NB4 (cell line): ENCODE measurements around the gene PVR.

Experiments
- POLR2A ChIP-seq: IDR thresholded peaks from 2 replicates; pipeline ENCODE4 v1.6.1; 2011; ENCODE audit warnings: mild to moderate bottlenecking; ENCODE audit not compliant: insufficient read length; ENCODE audit errors: extremely low read depth
- TF ChIP-seq, protein P1 (sequence below): IDR thresholded peaks from one replicate; pipeline ENCODE4 v1.5.1; 2012; ENCODE audit warnings: low read depth, low read length

DNA sequence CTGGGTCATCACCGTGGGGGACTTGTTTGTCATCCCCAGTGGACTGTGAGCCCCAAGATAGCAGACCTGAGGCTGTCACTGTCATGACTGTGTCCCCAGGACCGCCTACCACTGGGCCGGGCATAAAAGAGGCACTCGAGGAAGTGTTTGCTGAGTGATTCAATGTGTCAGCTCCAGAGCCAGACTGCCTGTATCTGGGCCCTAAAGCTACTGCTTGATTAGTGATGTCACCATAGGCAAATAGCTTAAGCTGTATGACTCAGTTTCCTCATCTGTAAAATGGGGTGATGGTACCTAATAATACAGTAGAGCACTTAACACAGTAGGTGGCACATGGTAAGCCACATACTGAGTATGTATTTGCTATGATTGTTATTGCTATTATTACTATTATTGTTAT is 16.4 kb downstream of the PVR start:
- TF ChIP-seq POLR2A = no peak
- TF ChIP-seq, protein P1, sequence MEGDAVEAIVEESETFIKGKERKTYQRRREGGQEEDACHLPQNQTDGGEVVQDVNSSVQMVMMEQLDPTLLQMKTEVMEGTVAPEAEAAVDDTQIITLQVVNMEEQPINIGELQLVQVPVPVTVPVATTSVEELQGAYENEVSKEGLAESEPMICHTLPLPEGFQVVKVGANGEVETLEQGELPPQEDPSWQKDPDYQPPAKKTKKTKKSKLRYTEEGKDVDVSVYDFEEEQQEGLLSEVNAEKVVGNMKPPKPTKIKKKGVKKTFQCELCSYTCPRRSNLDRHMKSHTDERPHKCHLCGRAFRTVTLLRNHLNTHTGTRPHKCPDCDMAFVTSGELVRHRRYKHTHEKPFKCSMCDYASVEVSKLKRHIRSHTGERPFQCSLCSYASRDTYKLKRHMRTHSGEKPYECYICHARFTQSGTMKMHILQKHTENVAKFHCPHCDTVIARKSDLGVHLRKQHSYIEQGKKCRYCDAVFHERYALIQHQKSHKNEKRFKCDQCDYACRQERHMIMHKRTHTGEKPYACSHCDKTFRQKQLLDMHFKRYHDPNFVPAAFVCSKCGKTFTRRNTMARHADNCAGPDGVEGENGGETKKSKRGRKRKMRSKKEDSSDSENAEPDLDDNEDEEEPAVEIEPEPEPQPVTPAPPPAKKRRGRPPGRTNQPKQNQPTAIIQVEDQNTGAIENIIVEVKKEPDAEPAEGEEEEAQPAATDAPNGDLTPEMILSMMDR = no peak
